ENCODE data around the gene IL6ST. TPM values are rescaled to one million over a fixed set of nuclear protein-coding genes. Genes with fewer than 3 reads are reported as not detected.

IL6ST gene
- total RNA-seq, 4 donors from 2014 or later, result 51.3 to 179 (median 136) TPM

DNA sequence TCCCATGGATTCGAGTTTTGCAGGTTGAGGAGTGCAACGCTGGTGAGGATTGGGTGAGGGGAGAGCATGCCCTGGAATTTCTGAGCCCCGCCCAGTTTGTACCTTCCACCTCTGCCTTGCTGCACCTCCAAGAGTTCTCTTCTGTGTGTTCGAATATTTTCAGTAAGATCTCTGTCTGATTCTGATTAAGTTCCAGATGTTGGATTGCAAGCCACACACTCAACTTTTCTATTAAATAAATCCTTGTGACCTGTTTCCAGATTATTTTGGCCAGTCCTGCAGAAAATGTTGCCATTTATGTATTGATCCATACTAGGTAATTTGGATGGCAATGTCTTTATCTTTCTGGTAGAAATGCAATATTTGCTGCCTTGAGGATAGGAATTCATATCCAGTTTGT, 89.5 kb downstream of the IL6ST start:
- 77 to 93% methylated on average over 3 to 4 of the region's 4 CpGs for WGBS, 2 donors (ENCODE audit: low coverage in 1 of 2)
- Histone ChIP-seq H3K36me3 (no peaks in the 10 kb centered on the region), H3K27ac (no peak overlapping the region), H3K27me3 (no peaks in the 10 kb centered on the region), H3K4me3 (no peak overlapping the region), H3K4me1 (no peaks in the 10 kb centered on the region), H3K9me3 (no peaks in the 10 kb centered on the region)
- intact Hi-C loops (cut with DNase I; ENCODE audit: low total_unique reads) (no loop called here), in situ Hi-C loops (cut with MboI; ENCODE audit: low pct_ligation_motif_present in 1 of 4, low pct_unique_long_range_greater_than_20kb in 1 of 4, low sequenced_read_pairs in 3 of 4) (no loop called here)
- no peak for DNase-seq
- TF ChIP-seq POLR2AphosphoS5 (IDR thresholded peaks at IDR 0.05) (no peak), POLR2A (IDR thresholded peaks at IDR 0.05) (no peak), EP300 (IDR thresholded peaks at IDR 0.05; ENCODE audit: low read depth) (no peak)
- TF ChIP-seq, protein P1, sequence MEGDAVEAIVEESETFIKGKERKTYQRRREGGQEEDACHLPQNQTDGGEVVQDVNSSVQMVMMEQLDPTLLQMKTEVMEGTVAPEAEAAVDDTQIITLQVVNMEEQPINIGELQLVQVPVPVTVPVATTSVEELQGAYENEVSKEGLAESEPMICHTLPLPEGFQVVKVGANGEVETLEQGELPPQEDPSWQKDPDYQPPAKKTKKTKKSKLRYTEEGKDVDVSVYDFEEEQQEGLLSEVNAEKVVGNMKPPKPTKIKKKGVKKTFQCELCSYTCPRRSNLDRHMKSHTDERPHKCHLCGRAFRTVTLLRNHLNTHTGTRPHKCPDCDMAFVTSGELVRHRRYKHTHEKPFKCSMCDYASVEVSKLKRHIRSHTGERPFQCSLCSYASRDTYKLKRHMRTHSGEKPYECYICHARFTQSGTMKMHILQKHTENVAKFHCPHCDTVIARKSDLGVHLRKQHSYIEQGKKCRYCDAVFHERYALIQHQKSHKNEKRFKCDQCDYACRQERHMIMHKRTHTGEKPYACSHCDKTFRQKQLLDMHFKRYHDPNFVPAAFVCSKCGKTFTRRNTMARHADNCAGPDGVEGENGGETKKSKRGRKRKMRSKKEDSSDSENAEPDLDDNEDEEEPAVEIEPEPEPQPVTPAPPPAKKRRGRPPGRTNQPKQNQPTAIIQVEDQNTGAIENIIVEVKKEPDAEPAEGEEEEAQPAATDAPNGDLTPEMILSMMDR (IDR thresholded peaks at IDR 0.05), result no peak

DNA sequence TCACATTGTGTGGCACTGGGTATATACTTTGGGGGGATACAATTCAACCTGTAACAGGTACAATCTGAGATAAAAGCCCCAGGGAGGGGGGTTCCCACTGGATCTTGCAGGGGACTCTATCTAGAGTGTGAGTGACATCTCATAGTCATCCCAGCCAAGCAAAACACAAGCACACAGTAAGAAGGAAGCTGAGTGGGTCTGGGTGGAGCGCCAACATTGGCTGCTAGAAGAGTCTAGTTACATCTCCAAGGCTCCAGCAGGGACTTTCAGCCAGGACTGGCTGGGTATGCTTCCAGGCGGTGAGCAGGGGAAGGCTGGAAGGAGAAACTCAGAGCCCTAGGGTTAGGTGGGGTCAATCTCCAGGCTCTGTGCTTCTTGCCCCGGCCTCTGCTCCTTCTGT, 90.6 kb downstream of the IL6ST start:
- no peaks in the 10 kb centered on the region for H3K27me3 ChIP-seq
- H3K27ac ChIP-seq, result no peak overlapping the region
- no peak for DNase-seq
- H3K4me1 ChIP-seq, result no peaks in the 10 kb centered on the region
- no peak for TF ChIP-seq EP300 (IDR thresholded peaks at IDR 0.05; ENCODE audit: low read depth)
- no peak for TF ChIP-seq POLR2AphosphoS5 (IDR thresholded peaks at IDR 0.05)
- TF ChIP-seq POLR2A (IDR thresholded peaks at IDR 0.05), result no peak
- TF ChIP-seq, protein P1 (IDR thresholded peaks at IDR 0.05), result no peak
- 72% methylated on average over 3 of the region's 3 CpGs; no CpG with 5 or more reads in 1 of the 2 donors for WGBS, 2 donors (ENCODE audit: low coverage in 1 of 2)
- H3K4me3 ChIP-seq, result no peak overlapping the region
- no peaks in the 10 kb centered on the region for H3K9me3 ChIP-seq
- in situ Hi-C loops (cut with MboI; ENCODE audit: low pct_ligation_motif_present in 1 of 4, low pct_unique_long_range_greater_than_20kb in 1 of 4, low sequenced_read_pairs in 3 of 4) (no loop called here), intact Hi-C loops (cut with DNase I; ENCODE audit: low total_unique reads) (no loop called here)
- no peaks in the 10 kb centered on the region for H3K36me3 ChIP-seq

DNA sequence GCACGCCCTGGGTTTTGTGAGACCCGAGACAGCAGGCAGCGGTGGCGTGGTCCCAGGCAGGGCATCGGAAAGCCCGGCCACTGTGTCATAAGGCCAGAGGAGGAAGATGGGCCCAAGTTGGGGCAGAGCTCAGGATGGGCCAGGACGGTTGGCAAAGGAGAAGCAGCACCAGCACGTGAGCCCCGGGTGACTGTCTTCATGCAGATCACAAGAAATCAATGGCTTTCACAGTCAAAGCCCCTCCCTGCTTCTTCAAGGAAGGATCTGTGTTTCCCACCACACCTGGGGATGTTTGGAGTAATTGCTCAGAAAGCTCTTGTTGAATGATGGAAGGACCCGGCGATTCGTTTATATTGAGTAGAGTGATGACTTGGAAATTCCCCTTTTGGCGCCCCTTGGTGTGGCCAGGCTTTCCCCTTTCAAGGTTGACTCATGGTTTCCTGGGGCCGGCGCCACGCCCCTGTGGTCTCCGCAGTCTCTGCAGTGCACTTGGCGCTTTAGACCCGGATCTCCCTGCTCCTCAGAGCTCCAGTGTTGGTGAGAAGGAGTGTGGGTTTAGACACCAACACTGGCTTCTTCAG, 91.6 kb downstream of the IL6ST start:
- no peaks in the 10 kb centered on the region for H3K36me3 ChIP-seq
- no peak overlapping the region for H3K27ac ChIP-seq
- no peaks in the 10 kb centered on the region for H3K27me3 ChIP-seq
- in situ Hi-C loops (cut with MboI; ENCODE audit: low pct_ligation_motif_present in 1 of 4, low pct_unique_long_range_greater_than_20kb in 1 of 4, low sequenced_read_pairs in 3 of 4) (no loop called here), intact Hi-C loops (cut with DNase I; ENCODE audit: low total_unique reads) (no loop called here)
- DNase-seq, result no peak
- no peaks in the 10 kb centered on the region for H3K9me3 ChIP-seq
- WGBS, 2 donors (ENCODE audit: low coverage in 1 of 2), result 77 to 100% methylated on average over 1 to 19 of the region's 19 CpGs
- no peaks in the 10 kb centered on the region for H3K4me1 ChIP-seq
- H3K4me3 ChIP-seq, result no peak overlapping the region
- no peak for TF ChIP-seq EP300 (IDR thresholded peaks at IDR 0.05; ENCODE audit: low read depth)
- no peak for TF ChIP-seq POLR2AphosphoS5 (IDR thresholded peaks at IDR 0.05)
- TF ChIP-seq, protein P1 (IDR thresholded peaks at IDR 0.05), result no peak
- TF ChIP-seq POLR2A (IDR thresholded peaks at IDR 0.05), result no peak

DNA sequence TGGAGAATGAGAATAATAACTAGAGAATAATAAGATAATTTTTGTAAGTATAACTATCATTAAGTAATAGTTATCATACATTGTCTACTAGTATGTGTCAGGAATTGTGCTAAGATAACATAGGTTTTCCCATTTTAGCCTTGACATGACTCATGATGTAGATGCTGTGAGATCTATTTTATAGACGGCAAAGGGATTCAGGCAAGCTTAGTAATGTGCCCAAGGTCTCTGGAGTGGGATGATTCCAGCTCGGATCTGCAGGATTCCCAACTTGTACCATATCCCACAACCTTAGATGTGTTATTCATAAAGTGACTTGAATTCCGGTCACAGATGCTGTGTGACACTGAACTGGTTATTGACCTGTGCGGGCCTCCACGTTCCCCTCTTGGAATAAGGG, 92.1 kb downstream of the IL6ST start:
- TF ChIP-seq EP300 (IDR thresholded peaks at IDR 0.05; ENCODE audit: low read depth) (no peak), POLR2AphosphoS5 (IDR thresholded peaks at IDR 0.05) (no peak), POLR2A (IDR thresholded peaks at IDR 0.05) (no peak)
- TF ChIP-seq, protein P1 (IDR thresholded peaks at IDR 0.05), result no peak
- Histone ChIP-seq H3K27ac (no peak overlapping the region), H3K4me1 (no peaks in the 10 kb centered on the region), H3K9me3 (no peaks in the 10 kb centered on the region), H3K36me3 (no peaks in the 10 kb centered on the region), H3K4me3 (no peak overlapping the region), H3K27me3 (no peaks in the 10 kb centered on the region)
- intact Hi-C loops (cut with DNase I; ENCODE audit: low total_unique reads) (no loop called here), in situ Hi-C loops (cut with MboI; ENCODE audit: low pct_ligation_motif_present in 1 of 4, low pct_unique_long_range_greater_than_20kb in 1 of 4, low sequenced_read_pairs in 3 of 4) (no loop called here)
- DNase-seq, result no peak
- WGBS, 2 donors (ENCODE audit: low coverage in 1 of 2), result 50 to 91% methylated on average over 1 to 5 of the region's 5 CpGs

All from transverse colon (tissue), 4 donors.